Measurements from ENCODE around the gene TACC2.

DNA sequence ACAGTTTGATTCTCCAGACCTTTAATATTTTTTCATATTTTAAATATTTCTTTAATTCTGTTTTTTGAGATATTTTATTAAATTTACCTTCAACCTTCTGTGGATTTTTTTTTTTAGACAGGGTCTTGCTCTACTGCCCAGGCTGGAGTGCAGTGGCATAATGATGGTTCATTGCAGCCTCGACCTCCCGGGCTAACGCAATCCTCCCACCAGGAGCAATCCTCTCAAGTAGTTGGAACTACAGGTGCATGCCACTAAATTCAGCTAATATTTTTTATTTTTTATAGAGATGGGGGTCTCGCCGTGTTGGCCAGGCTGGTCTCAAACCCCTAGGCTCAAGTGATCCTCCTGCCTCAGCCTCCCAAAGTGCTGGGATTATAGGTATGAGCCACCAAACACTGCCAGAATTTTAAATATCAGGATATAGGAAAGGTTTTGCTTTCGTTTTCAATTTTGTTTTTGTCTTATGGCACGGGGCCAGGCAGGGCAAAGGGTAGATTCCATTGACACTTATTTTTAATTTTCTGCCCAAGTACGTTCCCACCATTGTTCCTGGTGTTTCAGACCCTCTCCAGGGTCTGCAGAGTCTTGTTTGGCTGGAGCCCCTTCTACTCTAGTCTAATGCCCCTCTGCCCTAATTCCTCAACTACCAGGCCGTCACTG lies 1.2 kb downstream of the TACC2 start:
- TF ChIP-seq, protein P1, sequence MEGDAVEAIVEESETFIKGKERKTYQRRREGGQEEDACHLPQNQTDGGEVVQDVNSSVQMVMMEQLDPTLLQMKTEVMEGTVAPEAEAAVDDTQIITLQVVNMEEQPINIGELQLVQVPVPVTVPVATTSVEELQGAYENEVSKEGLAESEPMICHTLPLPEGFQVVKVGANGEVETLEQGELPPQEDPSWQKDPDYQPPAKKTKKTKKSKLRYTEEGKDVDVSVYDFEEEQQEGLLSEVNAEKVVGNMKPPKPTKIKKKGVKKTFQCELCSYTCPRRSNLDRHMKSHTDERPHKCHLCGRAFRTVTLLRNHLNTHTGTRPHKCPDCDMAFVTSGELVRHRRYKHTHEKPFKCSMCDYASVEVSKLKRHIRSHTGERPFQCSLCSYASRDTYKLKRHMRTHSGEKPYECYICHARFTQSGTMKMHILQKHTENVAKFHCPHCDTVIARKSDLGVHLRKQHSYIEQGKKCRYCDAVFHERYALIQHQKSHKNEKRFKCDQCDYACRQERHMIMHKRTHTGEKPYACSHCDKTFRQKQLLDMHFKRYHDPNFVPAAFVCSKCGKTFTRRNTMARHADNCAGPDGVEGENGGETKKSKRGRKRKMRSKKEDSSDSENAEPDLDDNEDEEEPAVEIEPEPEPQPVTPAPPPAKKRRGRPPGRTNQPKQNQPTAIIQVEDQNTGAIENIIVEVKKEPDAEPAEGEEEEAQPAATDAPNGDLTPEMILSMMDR (IDR thresholded peaks at IDR 0.05; ENCODE audit: low read length) = no peak
- TF ChIP-seq EZH2 (IDR thresholded peaks at IDR 0.05; ENCODE audit: borderline replicate concordance, low read length) = no peak
